Natural killer cell treated with Interleukin-12 subunit alpha and Interleukin-12 subunit beta and Interleukin-15 and Interleukin-18, amount 100 ng/mL, for 72 hours (primary cell): Measurements from ENCODE around the gene PAK4. TPM values are rescaled to one million over a fixed set of nuclear protein-coding genes. Genes with fewer than 3 reads are reported as not detected.

Experiments used
- ATAC-seq, 2 donors: fragments of 150-1000 bp; cut with Tn5 transposase in 1 of 2; sonication (Bioruptor Pico), chemical (Tn5 transposase) in 1 of 2; 2 replicates each; pipeline ENCODE4 v1.10.0; 2021
- DNase-seq: peaks from one replicate; pipeline ENCODE4 v3.0.0; 2022; ENCODE audit warnings: low spot score
- H3K27ac Mint-ChIP-seq, 2 donors: 1 replicate in 1 of 2; 2 replicates in 1 of 2; pipeline ENCODE4 v1.8.0; 2022; ENCODE audit warnings: mixed read lengths in 2 of 2, mild to moderate bottlenecking in 1 of 2, moderate library complexity in 1 of 2
- H3K27me3 Mint-ChIP-seq, 2 donors: 1 replicate in 1 of 2; 2 replicates in 1 of 2; pipeline ENCODE4 v1.8.0; 2022; ENCODE audit warnings: mixed read lengths in 2 of 2
- H3K36me3 Mint-ChIP-seq: one replicate; pipeline ENCODE4 v1.8.0; 2022; ENCODE audit warnings: mixed read lengths
- H3K4me1 Mint-ChIP-seq, 2 donors: 1 replicate in 1 of 2; 2 replicates in 1 of 2; pipeline ENCODE4 v1.8.0; 2022; ENCODE audit warnings: low read depth in 2 of 2, mixed read lengths in 2 of 2, mild to moderate bottlenecking in 1 of 2
- H3K4me3 Mint-ChIP-seq: one replicate; pipeline ENCODE4 v1.8.0; 2022; ENCODE audit warnings: mixed read lengths
- H3K9me3 Mint-ChIP-seq: 2 replicates; pipeline ENCODE4 v1.8.0; 2022; ENCODE audit warnings: mixed read lengths
- total RNA-seq, 2 donors: library from RNA; stranded (reverse); gene quantifications; one replicate each; pipeline ENCODE4 v1.2.3, GENCODE V29; 2022

Gene PAK4
- total RNA-seq, result 10 to 100 TPM; 18.3 to 22.9 TPM

- Mint-ChIP-seq H3K4me3 (peak within 1 kb of the TSS; percentile 94), H3K4me1 (peaks cover 27 to 42% of the 10 kb centered on the region in 2 donors), H3K27ac (peak within 1 kb of the TSS; percentile 84 to 85), H3K9me3 (no peaks in the 10 kb centered on the region), H3K27me3 (peaks cover 0 to 3% of the 10 kb centered on the region in 2 donors), H3K36me3 (no peaks in the 10 kb centered on the region)
- DNase-seq (peak; percentile 99), ATAC-seq (peak; percentile 99 to 100)
These were observed at the start of gene PAK4 for GRCh38 chr19:39125554-39126311. TSS of gene PAK4 (plus strand) at chr19:39125786. CDS start at chr19:39169554, 43,768 bp downstream.

GRCh38 chr19:39077323-39077722, 48.3 kb upstream of the PAK4 start:
- no peaks in the 10 kb centered on the region for H3K9me3 Mint-ChIP-seq
- DNase-seq, result no peak
- ATAC-seq, result no peak
- H3K4me1 Mint-ChIP-seq, result peaks cover 10 to 14% of the 10 kb centered on the region in 2 donors
- peaks cover 0 to 7% of the 10 kb centered on the region in 2 donors for H3K27me3 Mint-ChIP-seq
- H3K27ac Mint-ChIP-seq, result peak overlapping the region in 1 of 2 donors; percentile 51
- H3K4me3 Mint-ChIP-seq, result no peak overlapping the region
- H3K36me3 Mint-ChIP-seq, result no peaks in the 10 kb centered on the region

DNA sequence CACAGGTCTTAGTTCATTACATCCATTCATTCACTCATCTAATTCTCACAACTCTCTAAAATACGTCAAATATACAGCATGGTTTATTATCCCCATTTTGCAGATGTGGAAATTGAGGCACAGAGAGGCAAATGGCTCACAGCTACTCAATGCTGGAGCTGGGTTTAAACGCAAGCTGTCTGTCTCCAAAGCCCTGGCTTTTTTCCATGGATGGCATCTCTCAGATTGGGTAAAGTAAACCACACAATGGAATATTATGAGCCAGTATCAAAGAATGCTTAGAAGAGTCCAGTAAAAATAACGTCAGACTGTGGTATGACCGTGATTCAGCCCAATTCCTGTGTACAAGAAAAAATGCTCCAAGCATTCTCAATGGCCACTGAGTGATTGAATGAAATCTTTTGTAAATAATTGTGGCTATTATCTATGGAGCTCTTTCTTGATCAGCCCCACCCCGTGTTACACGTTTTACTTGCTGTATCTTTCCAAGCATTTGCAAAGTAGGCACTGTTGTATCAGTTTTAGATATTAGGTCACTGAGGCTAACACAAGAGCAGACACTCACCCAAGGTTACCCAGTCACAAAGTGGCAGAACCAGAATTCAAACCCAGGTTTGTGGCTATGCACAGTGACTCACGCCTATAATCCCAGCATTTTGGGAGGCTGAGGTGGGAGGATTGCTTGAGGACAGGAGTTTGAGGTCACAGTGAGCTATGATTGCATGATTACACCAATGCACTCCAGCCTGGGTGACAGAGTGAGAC, 47.0 kb upstream of the PAK4 start:
- Mint-ChIP-seq H3K27me3 (peaks cover 9 to 17% of the 10 kb centered on the region in 2 donors), H3K36me3 (no peaks in the 10 kb centered on the region), H3K4me3 (no peak overlapping the region), H3K4me1 (peaks cover 17 to 18% of the 10 kb centered on the region in 2 donors), H3K27ac (no peak overlapping the region), H3K9me3 (no peaks in the 10 kb centered on the region)
- no peak for ATAC-seq
- DNase-seq, result no peak

DNA sequence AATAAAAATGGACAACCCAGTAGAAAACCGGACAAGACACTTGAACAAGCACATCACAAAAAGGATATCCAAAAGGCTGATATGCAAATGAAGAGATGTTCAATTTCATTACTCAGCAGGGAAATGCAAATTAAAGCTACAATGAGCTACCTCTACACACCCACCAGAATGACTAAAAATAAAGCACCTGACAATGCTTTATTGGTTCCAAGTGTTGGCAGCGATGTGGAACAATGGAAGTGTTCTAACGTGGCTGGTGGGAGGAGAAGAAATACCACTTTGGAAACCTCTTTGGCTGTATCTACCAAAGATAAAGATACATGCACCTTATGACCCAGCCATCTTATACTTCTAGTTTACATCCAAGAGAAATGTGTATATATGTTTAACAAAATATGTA, 45.2 kb upstream of the PAK4 start:
- ATAC-seq (no peak), DNase-seq (no peak)
- Mint-ChIP-seq H3K27me3 (peaks cover 15 to 27% of the 10 kb centered on the region in 2 donors), H3K4me1 (peaks cover 15 to 16% of the 10 kb centered on the region in 2 donors), H3K36me3 (no peaks in the 10 kb centered on the region), H3K4me3 (no peak overlapping the region), H3K9me3 (no peaks in the 10 kb centered on the region), H3K27ac (no peak overlapping the region)

- Mint-ChIP-seq H3K36me3 (no peaks in the 10 kb centered on the region), H3K4me3 (no peak overlapping the region), H3K27me3 (peaks cover 21 to 32% of the 10 kb centered on the region in 2 donors), H3K27ac (no peak overlapping the region), H3K4me1 (peaks cover 12 to 15% of the 10 kb centered on the region in 2 donors), H3K9me3 (no peaks in the 10 kb centered on the region)
- ATAC-seq, result no peak
- DNase-seq, result no peak
These were observed 43.4 kb upstream of the PAK4 start for GRCh38 chr19:39082167-39082566.

GRCh38 chr19:39082745-39083598, 42.6 kb upstream of the PAK4 start:
- DNase-seq (no peak), ATAC-seq (no peak)
- peaks cover 12 to 15% of the 10 kb centered on the region in 2 donors for H3K4me1 Mint-ChIP-seq
- peak overlapping the region; percentile 73 for H3K4me3 Mint-ChIP-seq
- peaks cover 21 to 32% of the 10 kb centered on the region in 2 donors for H3K27me3 Mint-ChIP-seq
- no peaks in the 10 kb centered on the region for H3K9me3 Mint-ChIP-seq
- no peaks in the 10 kb centered on the region for H3K36me3 Mint-ChIP-seq
- H3K27ac Mint-ChIP-seq, result peak overlapping the region in 1 of 2 donors; percentile 58

- DNase-seq, result no peak
- Mint-ChIP-seq H3K27ac (no peak overlapping the region), H3K27me3 (peaks cover 21 to 32% of the 10 kb centered on the region in 2 donors), H3K4me1 (peaks cover 12 to 15% of the 10 kb centered on the region in 2 donors), H3K9me3 (no peaks in the 10 kb centered on the region), H3K36me3 (no peaks in the 10 kb centered on the region), H3K4me3 (peak overlapping the region; percentile 73)
- no peak for ATAC-seq
These were observed 42.0 kb upstream of the PAK4 start for GRCh38 chr19:39083599-39083982.

DNA sequence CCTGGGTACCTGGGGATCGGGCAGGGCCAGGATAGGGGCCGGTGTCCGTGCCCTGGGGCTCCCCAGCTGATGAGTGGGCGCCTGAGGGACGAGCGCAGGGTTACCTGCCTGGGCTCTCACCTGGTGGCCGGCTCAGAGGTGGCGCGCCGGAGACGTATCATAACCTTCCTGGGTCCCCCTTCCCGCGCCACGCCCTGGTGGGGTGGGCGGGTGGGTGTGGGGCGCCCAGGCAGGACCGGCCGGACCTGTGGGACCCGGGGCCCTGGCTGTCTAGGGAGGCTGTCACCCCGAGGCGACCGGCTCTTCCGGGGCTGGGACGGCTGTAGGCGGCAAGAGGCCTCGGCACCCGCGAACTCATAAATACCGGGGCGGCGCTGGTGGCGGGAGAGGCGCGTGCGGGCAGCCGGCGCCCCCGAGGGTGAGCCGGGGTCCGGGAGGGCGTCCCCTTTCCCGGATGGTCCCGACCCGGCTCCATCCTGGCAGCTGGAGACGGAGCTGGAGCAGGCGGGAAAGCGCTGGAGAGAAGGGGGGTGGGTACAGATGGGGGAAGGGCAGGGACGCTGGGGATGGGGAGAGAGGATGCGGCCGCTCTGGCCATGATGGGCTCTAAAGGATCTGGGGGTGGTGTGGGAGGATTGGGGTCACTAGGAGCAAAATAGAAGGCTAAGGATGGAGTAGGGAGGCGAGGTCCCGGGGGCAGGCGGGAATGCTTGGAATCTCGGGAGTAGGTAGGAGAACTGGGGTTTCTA, 41.4 kb upstream of the PAK4 start, which contains the start of gene ACP7:
TSS of gene ACP7 (plus strand) at position 386 of the 749 bp plus-strand sequence. CDS start 902 bp downstream, outside the sequence.
- DNase-seq (no peak), ATAC-seq (peak; percentile 67 to 68)
- no peaks in the 10 kb centered on the region for H3K9me3 Mint-ChIP-seq
- H3K4me3 Mint-ChIP-seq, result peak within 1 kb of the TSS; percentile 73
- H3K27me3 Mint-ChIP-seq, result peaks cover 21 to 32% of the 10 kb centered on the region in 2 donors
- no peaks in the 10 kb centered on the region for H3K36me3 Mint-ChIP-seq
- peak within 1 kb of the TSS; percentile 31 to 56 for H3K27ac Mint-ChIP-seq
- peaks cover 12 to 15% of the 10 kb centered on the region in 2 donors for H3K4me1 Mint-ChIP-seq

DNA sequence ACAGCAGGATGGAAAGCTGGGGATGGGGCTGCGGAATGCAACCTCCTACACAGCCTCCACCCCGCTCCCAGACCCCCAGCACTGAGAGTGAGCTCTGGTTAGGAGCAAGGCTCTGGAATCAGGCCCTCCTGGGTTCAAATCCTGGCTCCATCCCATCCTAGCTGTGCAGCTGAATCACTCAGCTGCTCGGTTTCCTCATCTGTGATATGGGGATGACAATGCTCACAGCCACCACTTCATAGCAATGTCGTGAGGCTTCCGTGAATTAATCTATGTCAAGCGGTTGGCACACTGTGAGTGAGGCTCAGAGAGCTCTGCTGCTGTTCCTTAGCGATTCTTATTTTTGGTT, 40.9 kb upstream of the PAK4 start:
- H3K4me1 Mint-ChIP-seq, result peaks cover 12 to 18% of the 10 kb centered on the region in 2 donors
- H3K27ac Mint-ChIP-seq, result peak overlapping the region; percentile 31 to 56
- H3K9me3 Mint-ChIP-seq, result no peaks in the 10 kb centered on the region
- no peak for ATAC-seq
- DNase-seq, result no peak
- H3K4me3 Mint-ChIP-seq, result peak overlapping the region; percentile 43
- no peaks in the 10 kb centered on the region for H3K36me3 Mint-ChIP-seq
- peaks cover 26 to 37% of the 10 kb centered on the region in 2 donors for H3K27me3 Mint-ChIP-seq

GRCh38 chr19:39085392-39085791, 40.2 kb upstream of the PAK4 start:
- DNase-seq, result no peak
- Mint-ChIP-seq H3K36me3 (no peaks in the 10 kb centered on the region), H3K27me3 (peaks cover 29 to 37% of the 10 kb centered on the region in 2 donors), H3K9me3 (no peaks in the 10 kb centered on the region), H3K4me1 (peaks cover 12 to 18% of the 10 kb centered on the region in 2 donors), H3K4me3 (peak overlapping the region; percentile 18), H3K27ac (peak overlapping the region in 1 of 2 donors; percentile 56)
- ATAC-seq, result no peak

DNA sequence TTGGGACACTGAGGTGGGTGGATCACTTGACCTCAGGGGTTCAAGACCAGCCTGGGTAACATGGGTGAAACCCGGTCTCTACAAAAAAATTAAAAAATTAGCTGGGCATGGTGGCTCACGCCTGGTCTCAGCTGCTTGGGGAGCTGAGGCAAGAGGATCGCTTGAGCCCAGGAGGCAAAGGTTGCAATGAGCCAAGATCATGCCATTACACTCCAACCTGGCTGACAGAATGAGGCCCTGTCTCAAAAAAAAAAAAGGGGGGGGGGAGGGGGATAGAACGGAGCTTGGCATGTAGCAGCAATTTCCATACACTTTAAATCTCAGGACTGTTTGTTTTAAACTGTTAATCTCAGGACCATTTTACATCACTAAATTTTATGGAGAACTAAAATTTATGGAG, 39.2 kb upstream of the PAK4 start:
- peaks cover 29 to 33% of the 10 kb centered on the region in 2 donors for H3K27me3 Mint-ChIP-seq
- ATAC-seq, result no peak
- no peaks in the 10 kb centered on the region for H3K9me3 Mint-ChIP-seq
- no peak overlapping the region for H3K27ac Mint-ChIP-seq
- H3K4me3 Mint-ChIP-seq, result no peak overlapping the region
- peaks cover 12 to 16% of the 10 kb centered on the region in 2 donors for H3K4me1 Mint-ChIP-seq
- no peaks in the 10 kb centered on the region for H3K36me3 Mint-ChIP-seq
- no peak for DNase-seq

- no peaks in the 10 kb centered on the region for H3K36me3 Mint-ChIP-seq
- no peak for DNase-seq
- H3K27ac Mint-ChIP-seq, result no peak overlapping the region
- ATAC-seq, result no peak
- no peak overlapping the region for H3K4me3 Mint-ChIP-seq
- H3K27me3 Mint-ChIP-seq, result peaks cover 30 to 36% of the 10 kb centered on the region in 2 donors
- H3K4me1 Mint-ChIP-seq, result peaks cover 12 to 13% of the 10 kb centered on the region in 2 donors
- no peaks in the 10 kb centered on the region for H3K9me3 Mint-ChIP-seq
These were observed 37.5 kb upstream of the PAK4 start for GRCh38 chr19:39087907-39088686.
